HG03064 (cell line): Measurements from ENCODE around the gene CTNNA3.

Source experiments
- ATAC-seq: cut with Tn5 transposase; IDR thresholded peaks from one replicate; pipeline ENCODE4 v1.9.1; 2021; ENCODE audit warnings: low read depth; ENCODE audit not compliant: unreplicated experiment

Gene CTNNA3

GRCh38 chr10:66980246-66980815, 715.7 kb downstream of the CTNNA3 start:
- ATAC-seq, result no peak

GRCh38 chr10:66964946-66965345, 731.0 kb downstream of the CTNNA3 start:
- no peak for ATAC-seq

- no peak for ATAC-seq
Measured at GRCh38 chr10:66958466-66958865, 737.5 kb downstream of the CTNNA3 start.

GRCh38 chr10:66951896-66952295, 744.1 kb downstream of the CTNNA3 start:
- ATAC-seq, result no peak

- no peak for ATAC-seq
Measured at GRCh38 chr10:66943590-66943989, 752.4 kb downstream of the CTNNA3 start.

GRCh38 chr10:66942407-66942806, 753.6 kb downstream of the CTNNA3 start:
- no peak for ATAC-seq

- ATAC-seq, result no peak
Measured at GRCh38 chr10:66941491-66941890, 754.5 kb downstream of the CTNNA3 start.

GRCh38 chr10:66940965-66941364, 755.0 kb downstream of the CTNNA3 start:
- no peak for ATAC-seq

- no peak for ATAC-seq
Measured at GRCh38 chr10:66934711-66935110, 761.3 kb downstream of the CTNNA3 start.

- ATAC-seq, result no peak
Measured at GRCh38 chr10:66931949-66932343, 764.0 kb downstream of the CTNNA3 start.

GRCh38 chr10:66931340-66931948, 764.6 kb downstream of the CTNNA3 start:
- ATAC-seq, result no peak

GRCh38 chr10:66929375-66929774, 766.6 kb downstream of the CTNNA3 start:
- no peak for ATAC-seq

GRCh38 chr10:66928776-66929175, 767.2 kb downstream of the CTNNA3 start:
- no peak for ATAC-seq

GRCh38 chr10:66927971-66928770, 767.8 kb downstream of the CTNNA3 start:
- ATAC-seq, result no peak

- ATAC-seq, result no peak
Measured at GRCh38 chr10:66927251-66927935, 768.6 kb downstream of the CTNNA3 start.

- ATAC-seq, result no peak
Measured at GRCh38 chr10:66926841-66927240, 769.2 kb downstream of the CTNNA3 start.

GRCh38 chr10:66925896-66926715, 769.9 kb downstream of the CTNNA3 start, which contains the start of gene LRRTM3:
TSS of gene LRRTM3 (plus strand) at chr10:66926036.
- peak; percentile 100 for ATAC-seq

- ATAC-seq, result no peak
Measured at GRCh38 chr10:66925373-66925772, 770.6 kb downstream of the CTNNA3 start.

GRCh38 chr10:66924674-66925345, 771.2 kb downstream of the CTNNA3 start:
- no peak for ATAC-seq

- no peak for ATAC-seq
Measured at GRCh38 chr10:66919248-66919647, 776.7 kb downstream of the CTNNA3 start.
